ENCODE results near the gene AIFM3. TPM values are rescaled to one million over a fixed set of nuclear protein-coding genes. Genes with fewer than 3 reads are reported as not detected.

Gene AIFM3
- total and polyA plus RNA-seq, 2 experiments from 2014 or later: 0.45 to 1.5 TPM

DNA sequence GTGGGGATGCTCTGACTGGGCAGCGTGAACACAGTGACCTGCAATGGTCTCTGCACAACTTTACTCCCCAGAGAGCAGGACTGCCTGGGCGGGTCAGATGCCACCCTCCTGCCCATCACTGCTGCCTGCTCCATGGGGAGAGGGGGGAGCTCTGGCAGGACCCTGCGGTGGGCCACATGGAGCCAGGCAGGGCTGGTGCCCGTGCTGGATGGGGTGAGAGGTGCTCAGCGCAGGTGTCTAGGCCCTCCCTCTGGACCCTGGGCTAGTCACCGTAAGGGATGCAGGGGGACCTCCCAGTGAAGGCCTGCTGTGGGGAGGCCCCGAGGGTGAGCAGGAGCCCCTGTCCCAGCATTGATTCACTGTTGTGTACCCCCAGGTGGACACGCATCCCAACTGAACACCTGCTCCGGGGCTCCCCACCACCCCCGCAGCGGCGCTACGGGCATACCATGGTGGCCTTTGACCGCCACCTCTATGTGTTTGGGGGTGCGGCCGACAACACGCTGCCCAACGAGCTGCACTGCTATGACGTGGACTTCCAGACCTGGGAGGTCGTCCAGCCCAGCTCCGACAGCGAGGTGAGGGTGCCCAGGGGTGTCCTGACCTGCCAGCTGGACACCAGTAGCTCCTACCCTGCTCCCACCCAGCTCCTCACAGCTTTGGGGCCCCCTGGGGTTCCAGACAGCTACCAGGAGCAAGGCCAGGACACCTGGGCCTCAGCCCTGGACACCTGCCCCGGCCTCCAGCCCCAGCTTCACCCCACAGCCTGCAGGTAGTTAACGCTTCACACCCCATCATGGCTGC, 24.4 kb downstream of the AIFM3 start:
- Histone ChIP-seq H3K27ac (ENCODE audit: low read depth) (no peak overlapping the region), H3K79me2 (replicated peaks; ENCODE audit: insufficient read depth) (no peaks in the 10 kb centered on the region), H3K27me3 (ENCODE audit: insufficient read depth) (no peaks in the 10 kb centered on the region), H3K4me3 (no peak overlapping the region), H4K20me1 (replicated peaks; ENCODE audit: insufficient read depth) (no peaks in the 10 kb centered on the region), H3K36me3 (ENCODE audit: insufficient read depth) (no peaks in the 10 kb centered on the region), H3F3A (replicated peaks; ENCODE audit: low read depth) (no peaks in the 10 kb centered on the region), H3K4me1 (ENCODE audit: insufficient read depth) (no peaks in the 10 kb centered on the region), H3K4me2 (no peak overlapping the region), H2AFZ (no peak overlapping the region), H3K9me2 (ENCODE audit: insufficient read depth) (no peaks in the 10 kb centered on the region)
- Mint-ChIP-seq H3K27me3 (ENCODE audit: insufficient read depth, low read depth, poor library complexity) (peaks cover 6% of the 10 kb centered on the region), H3K4me3 (no peak overlapping the region), H3K27ac (no peak overlapping the region), H3K9me3 (no peaks in the 10 kb centered on the region), H3K36me3 (ENCODE audit: low read depth) (peaks cover 9% of the 10 kb centered on the region; the same call in 2 of the 3 replicates), H3K4me1 (no peaks in the 10 kb centered on the region; the same call in 2 of the 3 replicates)
- DNase-seq (ENCODE audit: low spot score) (no peak), ATAC-seq (no peak)
- TF ChIP-seq NANOG (IDR thresholded peaks at IDR 0.05; ENCODE audit: borderline replicate concordance): no peak
- TF ChIP-seq, protein P1, sequence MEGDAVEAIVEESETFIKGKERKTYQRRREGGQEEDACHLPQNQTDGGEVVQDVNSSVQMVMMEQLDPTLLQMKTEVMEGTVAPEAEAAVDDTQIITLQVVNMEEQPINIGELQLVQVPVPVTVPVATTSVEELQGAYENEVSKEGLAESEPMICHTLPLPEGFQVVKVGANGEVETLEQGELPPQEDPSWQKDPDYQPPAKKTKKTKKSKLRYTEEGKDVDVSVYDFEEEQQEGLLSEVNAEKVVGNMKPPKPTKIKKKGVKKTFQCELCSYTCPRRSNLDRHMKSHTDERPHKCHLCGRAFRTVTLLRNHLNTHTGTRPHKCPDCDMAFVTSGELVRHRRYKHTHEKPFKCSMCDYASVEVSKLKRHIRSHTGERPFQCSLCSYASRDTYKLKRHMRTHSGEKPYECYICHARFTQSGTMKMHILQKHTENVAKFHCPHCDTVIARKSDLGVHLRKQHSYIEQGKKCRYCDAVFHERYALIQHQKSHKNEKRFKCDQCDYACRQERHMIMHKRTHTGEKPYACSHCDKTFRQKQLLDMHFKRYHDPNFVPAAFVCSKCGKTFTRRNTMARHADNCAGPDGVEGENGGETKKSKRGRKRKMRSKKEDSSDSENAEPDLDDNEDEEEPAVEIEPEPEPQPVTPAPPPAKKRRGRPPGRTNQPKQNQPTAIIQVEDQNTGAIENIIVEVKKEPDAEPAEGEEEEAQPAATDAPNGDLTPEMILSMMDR (conservative IDR thresholded peaks at IDR 0.05; ENCODE audit: low read depth in 2 of 2): no peak
- no peak for TF ChIP-seq ZNF331 (CRISPR knock-in tag; IDR thresholded peaks at IDR 0.05; ENCODE audit: low read depth)
- TF ChIP-seq, protein P2, sequence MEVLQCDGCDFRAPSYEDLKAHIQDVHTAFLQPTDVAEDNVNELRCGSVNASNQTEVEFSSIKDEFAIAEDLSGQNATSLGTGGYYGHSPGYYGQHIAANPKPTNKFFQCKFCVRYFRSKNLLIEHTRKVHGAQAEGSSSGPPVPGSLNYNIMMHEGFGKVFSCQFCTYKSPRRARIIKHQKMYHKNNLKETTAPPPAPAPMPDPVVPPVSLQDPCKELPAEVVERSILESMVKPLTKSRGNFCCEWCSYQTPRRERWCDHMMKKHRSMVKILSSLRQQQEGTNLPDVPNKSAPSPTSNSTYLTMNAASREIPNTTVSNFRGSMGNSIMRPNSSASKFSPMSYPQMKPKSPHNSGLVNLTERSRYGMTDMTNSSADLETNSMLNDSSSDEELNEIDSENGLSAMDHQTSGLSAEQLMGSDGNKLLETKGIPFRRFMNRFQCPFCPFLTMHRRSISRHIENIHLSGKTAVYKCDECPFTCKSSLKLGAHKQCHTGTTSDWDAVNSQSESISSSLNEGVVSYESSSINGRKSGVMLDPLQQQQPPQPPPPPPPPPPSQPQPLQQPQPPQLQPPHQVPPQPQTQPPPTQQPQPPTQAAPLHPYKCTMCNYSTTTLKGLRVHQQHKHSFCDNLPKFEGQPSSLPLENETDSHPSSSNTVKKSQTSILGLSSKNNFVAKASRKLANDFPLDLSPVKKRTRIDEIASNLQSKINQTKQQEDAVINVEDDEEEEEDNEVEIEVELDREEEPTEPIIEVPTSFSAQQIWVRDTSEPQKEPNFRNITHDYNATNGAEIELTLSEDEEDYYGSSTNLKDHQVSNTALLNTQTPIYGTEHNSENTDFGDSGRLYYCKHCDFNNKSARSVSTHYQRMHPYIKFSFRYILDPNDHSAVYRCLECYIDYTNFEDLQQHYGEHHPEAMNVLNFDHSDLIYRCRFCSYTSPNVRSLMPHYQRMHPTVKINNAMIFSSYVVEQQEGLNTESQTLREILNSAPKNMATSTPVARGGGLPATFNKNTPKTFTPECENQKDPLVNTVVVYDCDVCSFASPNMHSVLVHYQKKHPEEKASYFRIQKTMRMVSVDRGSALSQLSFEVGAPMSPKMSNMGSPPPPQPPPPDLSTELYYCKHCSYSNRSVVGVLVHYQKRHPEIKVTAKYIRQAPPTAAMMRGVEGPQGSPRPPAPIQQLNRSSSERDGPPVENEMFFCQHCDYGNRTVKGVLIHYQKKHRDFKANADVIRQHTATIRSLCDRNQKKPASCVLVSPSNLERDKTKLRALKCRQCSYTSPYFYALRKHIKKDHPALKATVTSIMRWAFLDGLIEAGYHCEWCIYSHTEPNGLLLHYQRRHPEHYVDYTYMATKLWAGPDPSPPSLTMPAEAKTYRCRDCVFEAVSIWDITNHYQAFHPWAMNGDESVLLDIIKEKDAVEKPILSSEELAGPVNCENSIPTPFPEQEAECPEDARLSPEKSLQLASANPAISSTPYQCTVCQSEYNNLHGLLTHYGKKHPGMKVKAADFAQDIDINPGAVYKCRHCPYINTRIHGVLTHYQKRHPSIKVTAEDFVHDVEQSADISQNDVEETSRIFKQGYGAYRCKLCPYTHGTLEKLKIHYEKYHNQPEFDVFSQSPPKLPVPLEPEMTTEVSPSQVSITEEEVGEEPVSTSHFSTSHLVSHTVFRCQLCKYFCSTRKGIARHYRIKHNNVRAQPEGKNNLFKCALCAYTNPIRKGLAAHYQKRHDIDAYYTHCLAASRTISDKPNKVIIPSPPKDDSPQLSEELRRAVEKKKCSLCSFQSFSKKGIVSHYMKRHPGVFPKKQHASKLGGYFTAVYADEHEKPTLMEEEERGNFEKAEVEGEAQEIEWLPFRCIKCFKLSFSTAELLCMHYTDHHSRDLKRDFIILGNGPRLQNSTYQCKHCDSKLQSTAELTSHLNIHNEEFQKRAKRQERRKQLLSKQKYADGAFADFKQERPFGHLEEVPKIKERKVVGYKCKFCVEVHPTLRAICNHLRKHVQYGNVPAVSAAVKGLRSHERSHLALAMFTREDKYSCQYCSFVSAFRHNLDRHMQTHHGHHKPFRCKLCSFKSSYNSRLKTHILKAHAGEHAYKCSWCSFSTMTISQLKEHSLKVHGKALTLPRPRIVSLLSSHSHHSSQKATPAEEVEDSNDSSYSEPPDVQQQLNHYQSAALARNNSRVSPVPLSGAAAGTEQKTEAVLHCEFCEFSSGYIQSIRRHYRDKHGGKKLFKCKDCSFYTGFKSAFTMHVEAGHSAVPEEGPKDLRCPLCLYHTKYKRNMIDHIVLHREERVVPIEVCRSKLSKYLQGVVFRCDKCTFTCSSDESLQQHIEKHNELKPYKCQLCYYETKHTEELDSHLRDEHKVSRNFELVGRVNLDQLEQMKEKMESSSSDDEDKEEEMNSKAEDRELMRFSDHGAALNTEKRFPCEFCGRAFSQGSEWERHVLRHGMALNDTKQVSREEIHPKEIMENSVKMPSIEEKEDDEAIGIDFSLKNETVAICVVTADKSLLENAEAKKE (CRISPR knock-in tag; IDR thresholded peaks at IDR 0.05): no peak
- TF ChIP-seq ZNF114 (CRISPR knock-in tag; IDR thresholded peaks at IDR 0.05): no peak
- no peak for TF ChIP-seq POLR2AphosphoS5 (IDR thresholded peaks at IDR 0.05; ENCODE audit: low read depth)
- TF ChIP-seq REST (IDR thresholded peaks at IDR 0.05; ENCODE audit: unreplicated experiment): no peak
- TF ChIP-seq ETS1 (IDR thresholded peaks at IDR 0.05): no peak
- no peak for TF ChIP-seq CREB1 (CRISPR knock-in tag; IDR thresholded peaks at IDR 0.05; ENCODE audit: low read depth)
- TF ChIP-seq EZH2phosphoT487 (IDR thresholded peaks at IDR 0.05; ENCODE audit: unreplicated experiment): no peak
